PC-3 (cell line): ENCODE data around the gene MED13.

Experiments
- EZH2 ChIP-seq: fragments of 300-600 bp; sonication (generic); IDR thresholded peaks from one replicate; pipeline ENCODE4 v1.6.1; 2017; ENCODE audit warnings: antibody characterized with exemption, mild to moderate bottlenecking, low read length; ENCODE audit not compliant: unreplicated experiment
- TF ChIP-seq, protein P1 (sequence below): fragments of 300-600 bp; sonication (generic); conservative IDR thresholded peaks from 2 replicates; pipeline ENCODE4 v1.5.1; 2017; ENCODE audit warnings: antibody characterized with exemption, low read depth, mild to moderate bottlenecking, low read length

DNA sequence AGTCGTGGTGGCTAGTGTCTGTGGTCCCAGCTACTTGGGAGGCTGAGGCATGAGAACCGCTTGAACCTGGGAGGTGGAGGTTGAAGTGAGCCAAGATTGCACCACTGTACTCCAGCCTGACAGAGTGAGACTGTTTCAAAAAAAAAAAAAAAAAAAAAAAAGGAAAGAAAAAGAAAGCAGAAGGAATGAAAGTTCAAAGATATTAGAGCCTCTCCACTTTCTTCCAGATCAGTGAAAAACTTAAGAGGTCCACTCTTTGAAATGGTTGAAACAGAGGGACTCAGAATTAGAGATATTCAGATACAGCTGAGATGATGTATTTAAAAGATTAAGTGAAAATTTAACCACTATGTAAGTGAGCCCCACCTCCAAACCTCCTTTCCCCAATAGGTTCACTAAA lies 16.8 kb downstream of the MED13 start:
- TF ChIP-seq EZH2: no peak
- TF ChIP-seq, protein P1, sequence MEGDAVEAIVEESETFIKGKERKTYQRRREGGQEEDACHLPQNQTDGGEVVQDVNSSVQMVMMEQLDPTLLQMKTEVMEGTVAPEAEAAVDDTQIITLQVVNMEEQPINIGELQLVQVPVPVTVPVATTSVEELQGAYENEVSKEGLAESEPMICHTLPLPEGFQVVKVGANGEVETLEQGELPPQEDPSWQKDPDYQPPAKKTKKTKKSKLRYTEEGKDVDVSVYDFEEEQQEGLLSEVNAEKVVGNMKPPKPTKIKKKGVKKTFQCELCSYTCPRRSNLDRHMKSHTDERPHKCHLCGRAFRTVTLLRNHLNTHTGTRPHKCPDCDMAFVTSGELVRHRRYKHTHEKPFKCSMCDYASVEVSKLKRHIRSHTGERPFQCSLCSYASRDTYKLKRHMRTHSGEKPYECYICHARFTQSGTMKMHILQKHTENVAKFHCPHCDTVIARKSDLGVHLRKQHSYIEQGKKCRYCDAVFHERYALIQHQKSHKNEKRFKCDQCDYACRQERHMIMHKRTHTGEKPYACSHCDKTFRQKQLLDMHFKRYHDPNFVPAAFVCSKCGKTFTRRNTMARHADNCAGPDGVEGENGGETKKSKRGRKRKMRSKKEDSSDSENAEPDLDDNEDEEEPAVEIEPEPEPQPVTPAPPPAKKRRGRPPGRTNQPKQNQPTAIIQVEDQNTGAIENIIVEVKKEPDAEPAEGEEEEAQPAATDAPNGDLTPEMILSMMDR: no peak
